Activated CD8-positive, alpha-beta T cell treated with anti-CD3 and anti-CD28 coated beads for 36 hours (primary cell): ENCODE results near the gene PLEKHJ1. TPM values are rescaled to one million over a fixed set of nuclear protein-coding genes. Genes with fewer than 3 reads are reported as not detected.

Source experiments
- ATAC-seq: fragments of 200-7000 bp; cut with Tn5 transposase; one replicate; pipeline ENCODE4 v1.10.0; 2021; ENCODE audit warnings: mild to moderate bottlenecking, moderate library complexity
- CTCF ChIA-PET: fragments of 350-600 bp; sonication (Branson Sonifier 250); formaldehyde crosslinking; loops from one replicate; lab custom pipeline; 2021; ENCODE audit warnings: antibody characterized with exemption; lab: Charles Lee
- POLR2A ChIA-PET: fragments of 350-600 bp; sonication (Branson Sonifier 250); formaldehyde crosslinking; loops from one replicate; lab custom pipeline; 2021; ENCODE audit warnings: antibody characterized with exemption; lab: Charles Lee
- DNase-seq: peaks from one replicate; pipeline ENCODE4 v3.0.0-alpha.2; 2020
- H3K27ac Mint-ChIP-seq: one replicate; pipeline ENCODE4 v1.8.0; 2021; ENCODE audit warnings: mild to moderate bottlenecking, mixed read lengths
- H3K27me3 Mint-ChIP-seq: one replicate; pipeline ENCODE4 v1.8.0; 2021; ENCODE audit warnings: mixed read lengths
- H3K36me3 Mint-ChIP-seq: one replicate; pipeline ENCODE4 v1.8.0; 2021; ENCODE audit warnings: low read depth, mixed read lengths
- H3K4me1 Mint-ChIP-seq: one replicate; pipeline ENCODE4 v1.8.0; 2021; ENCODE audit warnings: low read depth, mixed read lengths
- H3K4me3 Mint-ChIP-seq: one replicate; pipeline ENCODE4 v1.8.0; 2021; ENCODE audit warnings: mild to moderate bottlenecking, moderate library complexity, mixed read lengths
- H3K9me3 Mint-ChIP-seq: one replicate; pipeline ENCODE4 v1.8.0; 2021; ENCODE audit warnings: mixed read lengths
- CTCF ChIP-seq: fragments of 200-600 bp; IDR thresholded peaks from one replicate; pipeline ENCODE4 v1.8.0; 2022; ENCODE audit warnings: antibody characterized with exemption, mild to moderate bottlenecking
- intact Hi-C: fragments of 100-400 bp; cut with micrococcal nuclease; formaldehyde crosslinking; loops from one replicate; pipeline ENCODE4 v1.10.0; 2022
- total RNA-seq, 2 experiments: library from RNA; stranded (reverse); gene quantifications; one replicate each; pipeline ENCODE4 v1.2.3, GENCODE V29; 2021

PLEKHJ1 gene
- total RNA-seq, 2 experiments from 2014 or later, result 65.3 to 72.8 TPM

- intact Hi-C loops, result no loop called here
- Mint-ChIP-seq H3K4me1 (peaks cover 27% of the 10 kb centered on the region), H3K9me3 (no peaks in the 10 kb centered on the region), H3K4me3 (no peak overlapping the region), H3K36me3 (no peaks in the 10 kb centered on the region), H3K27ac (no peak overlapping the region), H3K27me3 (peaks cover 2% of the 10 kb centered on the region)
- no peak for DNase-seq
- no peak for TF ChIP-seq CTCF
- no peak for ATAC-seq
- ChIA-PET CTCF (interaction anchor here (2.1 kb wide), 1 partner anchor 15 kb away, joined by 5 read pairs; no protein-coding TSS in a partner anchor), POLR2A (interaction anchor here (1.4 to 15.0 kb wide), 5 partner anchors 13 to 39 kb away, joined by 3 to 202 read pairs (median 5); partner anchors contain the start of genes PLEKHJ1 and SF3A2)
These were observed 19.1 kb upstream of the PLEKHJ1 start for GRCh38 chr19:2255112-2255845.

GRCh38 chr19:2254064-2254872, 18.1 kb upstream of the PLEKHJ1 start:
- intact Hi-C loops, result no loop called here
- Mint-ChIP-seq H3K4me3 (no peak overlapping the region), H3K27ac (no peak overlapping the region), H3K4me1 (peaks cover 23% of the 10 kb centered on the region), H3K36me3 (no peaks in the 10 kb centered on the region), H3K27me3 (peaks cover 2% of the 10 kb centered on the region), H3K9me3 (no peaks in the 10 kb centered on the region)
- ChIA-PET CTCF (interaction anchor here (1.3 to 3.8 kb wide), 4 partner anchors 8 to 98 kb away, joined by 4 to 21 read pairs (median 6); no protein-coding TSS in a partner anchor), POLR2A (interaction anchor here (0.6 to 15.0 kb wide), 7 partner anchors 12 to 1047 kb away, joined by 3 to 202 read pairs (median 4); partner anchors contain the start of genes PLEKHJ1, SF3A2 and TIMM13)
- DNase-seq (no peak), ATAC-seq (no peak)
- TF ChIP-seq CTCF, result no peak

GRCh38 chr19:2253106-2254063, 17.3 kb upstream of the PLEKHJ1 start:
- peak; percentile 65 for TF ChIP-seq CTCF
- no peaks in the 10 kb centered on the region for H3K36me3 Mint-ChIP-seq
- H3K4me3 Mint-ChIP-seq, result peak overlapping the region; percentile 58
- ATAC-seq (peak; percentile 37), DNase-seq (peak; percentile 65)
- POLR2A ChIA-PET, result interaction anchor here (0.6 to 15.0 kb wide), 7 partner anchors 12 to 1047 kb away, joined by 3 to 202 read pairs (median 4); partner anchors contain the start of genes PLEKHJ1, SF3A2 and TIMM13
- CTCF ChIA-PET, result interaction anchor here (1.2 to 3.8 kb wide), 6 partner anchors 9 to 97 kb away, joined by 3 to 21 read pairs (median 6); no protein-coding TSS in a partner anchor
- no peak overlapping the region for H3K27ac Mint-ChIP-seq
- H3K9me3 Mint-ChIP-seq, result no peaks in the 10 kb centered on the region
- H3K4me1 Mint-ChIP-seq, result peaks cover 17% of the 10 kb centered on the region
- intact Hi-C loops, result no loop called here
- peaks cover 2% of the 10 kb centered on the region for H3K27me3 Mint-ChIP-seq

- peaks cover 11% of the 10 kb centered on the region for H3K4me1 Mint-ChIP-seq
- DNase-seq (no peak), ATAC-seq (peak; percentile 3)
- peaks cover 2% of the 10 kb centered on the region for H3K27me3 Mint-ChIP-seq
- ChIA-PET POLR2A (interaction anchor here (1.0 to 15.0 kb wide), 5 partner anchors 11 to 19 kb away, joined by 3 to 202 read pairs (median 6); partner anchors contain the start of genes PLEKHJ1 and SF3A2), CTCF (interaction anchor here (1.2 to 3.8 kb wide), 5 partner anchors 10 to 97 kb away, joined by 3 to 21 read pairs (median 8); no protein-coding TSS in a partner anchor)
- H3K27ac Mint-ChIP-seq, result no peak overlapping the region
- no peaks in the 10 kb centered on the region for H3K36me3 Mint-ChIP-seq
- intact Hi-C loops, result no loop called here
- H3K4me3 Mint-ChIP-seq, result peak overlapping the region; percentile 58
- no peak for TF ChIP-seq CTCF
- no peaks in the 10 kb centered on the region for H3K9me3 Mint-ChIP-seq
These were observed 16.6 kb upstream of the PLEKHJ1 start for GRCh38 chr19:2252797-2253105.
